Natural killer cell (primary cell): ENCODE data around the gene PCDHGA7. TPM values are rescaled to one million over a fixed set of nuclear protein-coding genes. Genes with fewer than 3 reads are reported as not detected.
"Not testable (repeated sequence)": the region's sequence is repeated elsewhere in the genome, so short reads cannot be mapped to it uniquely, and the experiment has no call there.

Experiments used
- ATAC-seq, 3 donors: fragments of 150-1000 bp in 2 of 3; fragments of 200-7000 bp in 1 of 3; cut with Tn5 transposase; 1 replicate in 1 of 3; 2 replicates in 2 of 3; pipeline ENCODE4 v1.10.0; 2021; ENCODE audit warnings: mild to moderate bottlenecking in 2 of 3, moderate library complexity in 2 of 3
- DNase-seq, 2 donors: peaks; one replicate each; pipeline versions ENCODE4 v3.0.0 to v3.0.0-alpha.2; 2013 to 2021; ENCODE audit warnings: mixed read lengths in 1 of 2
- H3K27ac ChIP-seq: one replicate; pipeline ENCODE4 v1.5.1; 2013; ENCODE audit warnings: mild to moderate bottlenecking, low read length
- H3K27me3 ChIP-seq: one replicate; pipeline ENCODE4 v1.6.1; 2013; ENCODE audit warnings: low read length; ENCODE audit not compliant: control insufficient read depth, insufficient read depth
- H3K36me3 ChIP-seq: one replicate; pipeline ENCODE4 v1.6.1; 2013; ENCODE audit warnings: low read length; ENCODE audit not compliant: control insufficient read depth, insufficient read depth
- H3K4me1 ChIP-seq: one replicate; pipeline ENCODE4 v1.6.1; 2013; ENCODE audit warnings: low read length; ENCODE audit not compliant: control insufficient read depth, insufficient read depth
- H3K4me3 ChIP-seq: one replicate; pipeline ENCODE4 v1.5.1; 2013; ENCODE audit warnings: low read length
- H3K9me3 ChIP-seq: one replicate; pipeline ENCODE4 v1.6.1; 2013; ENCODE audit warnings: low read length; ENCODE audit not compliant: control insufficient read depth, insufficient read depth
- H3K27ac Mint-ChIP-seq, 2 donors: one replicate each; pipeline ENCODE4 v1.8.0; 2022; ENCODE audit warnings: mild to moderate bottlenecking in 2 of 2, mixed read lengths in 2 of 2, moderate library complexity in 1 of 2
- H3K27me3 Mint-ChIP-seq, 2 donors: one replicate each; pipeline ENCODE4 v1.8.0; 2022; ENCODE audit warnings: low read depth in 2 of 2, mixed read lengths in 2 of 2
- H3K36me3 Mint-ChIP-seq: one replicate; pipeline ENCODE4 v1.8.0; 2022; ENCODE audit warnings: mixed read lengths
- H3K4me1 Mint-ChIP-seq, 2 donors: one replicate each; pipeline ENCODE4 v1.8.0; 2022; ENCODE audit warnings: mixed read lengths in 2 of 2
- H3K4me3 Mint-ChIP-seq: one replicate; pipeline ENCODE4 v1.8.0; 2022; ENCODE audit warnings: mild to moderate bottlenecking, moderate library complexity, mixed read lengths
- H3K9me3 Mint-ChIP-seq, 2 donors: one replicate each; pipeline ENCODE4 v1.8.0; 2022; ENCODE audit warnings: mixed read lengths in 2 of 2
- WGBS: methylation state at CpG from one replicate; pipeline ENCODE4 v1.1.7; 2013; ENCODE audit warnings: missing lambda C conversion rate; ENCODE audit not compliant: insufficient coverage; 5-methylcytosine and 5-hydroxymethylcytosine counted together
- intact Hi-C: fragments of 100-400 bp; cut with micrococcal nuclease; formaldehyde crosslinking; loops from one replicate; pipeline ENCODE4 v1.14.2; 2022
- total RNA-seq, 4 donors: library from RNA; stranded (reverse); fragments of 120-200 nt in 1 of 4; gene quantifications; one replicate each; pipeline versions ENCODE4 v1.2.3 to v1.2.4, GENCODE V29; 2013 to 2022
- TF ChIP-seq, protein P1 (sequence below): fragments of 200-600 bp; IDR thresholded peaks from one replicate; pipeline ENCODE4 v1.8.0; 2022; ENCODE audit warnings: antibody characterized with exemption

Gene PCDHGA7
- total RNA-seq, 3 donors from 2014 or later (not counting 1 experiment from before 2014, with no cell fraction given), result 0.26 to 0.68 TPM; not detected in 1

- H3K27ac Mint-ChIP-seq, result no peak within 1 kb of the TSS
- 39% methylated on average over 37 of the region's 38 CpGs for WGBS
- ATAC-seq, result peak in 2 of 3 donors; percentile 47 to 58
- TF ChIP-seq, protein P1, sequence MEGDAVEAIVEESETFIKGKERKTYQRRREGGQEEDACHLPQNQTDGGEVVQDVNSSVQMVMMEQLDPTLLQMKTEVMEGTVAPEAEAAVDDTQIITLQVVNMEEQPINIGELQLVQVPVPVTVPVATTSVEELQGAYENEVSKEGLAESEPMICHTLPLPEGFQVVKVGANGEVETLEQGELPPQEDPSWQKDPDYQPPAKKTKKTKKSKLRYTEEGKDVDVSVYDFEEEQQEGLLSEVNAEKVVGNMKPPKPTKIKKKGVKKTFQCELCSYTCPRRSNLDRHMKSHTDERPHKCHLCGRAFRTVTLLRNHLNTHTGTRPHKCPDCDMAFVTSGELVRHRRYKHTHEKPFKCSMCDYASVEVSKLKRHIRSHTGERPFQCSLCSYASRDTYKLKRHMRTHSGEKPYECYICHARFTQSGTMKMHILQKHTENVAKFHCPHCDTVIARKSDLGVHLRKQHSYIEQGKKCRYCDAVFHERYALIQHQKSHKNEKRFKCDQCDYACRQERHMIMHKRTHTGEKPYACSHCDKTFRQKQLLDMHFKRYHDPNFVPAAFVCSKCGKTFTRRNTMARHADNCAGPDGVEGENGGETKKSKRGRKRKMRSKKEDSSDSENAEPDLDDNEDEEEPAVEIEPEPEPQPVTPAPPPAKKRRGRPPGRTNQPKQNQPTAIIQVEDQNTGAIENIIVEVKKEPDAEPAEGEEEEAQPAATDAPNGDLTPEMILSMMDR, result no peak
- DNase-seq, result no peak
- Histone ChIP-seq H3K4me3 (no peak within 1 kb of the TSS), H3K27me3 (peaks cover 63% of the 10 kb centered on the region), H3K27ac (no peak within 1 kb of the TSS), H3K36me3 (no peaks in the 10 kb centered on the region), H3K4me1 (no peaks in the 10 kb centered on the region), H3K9me3 (peaks cover 39% of the 10 kb centered on the region)
- H3K36me3 Mint-ChIP-seq, result peaks cover 7% of the 10 kb centered on the region
- intact Hi-C loops, result no loop called here
- H3K27me3 Mint-ChIP-seq, result peaks cover 51 to 73% of the 10 kb centered on the region in 2 donors
- H3K4me1 Mint-ChIP-seq, result no peaks in the 10 kb centered on the region
- H3K9me3 Mint-ChIP-seq, result peaks cover 0 to 5% of the 10 kb centered on the region in 2 donors
- peak within 1 kb of the TSS; percentile 71 for H3K4me3 Mint-ChIP-seq
Measured at GRCh38 chr5:141392429-141393198, 10.1 kb downstream of the PCDHGA7 start, which contains the start of gene PCDHGA8. Gene PCDHGA8 (plus strand): TSS chr5:141392633. CDS start chr5:141392814, 181 bp downstream.

DNA sequence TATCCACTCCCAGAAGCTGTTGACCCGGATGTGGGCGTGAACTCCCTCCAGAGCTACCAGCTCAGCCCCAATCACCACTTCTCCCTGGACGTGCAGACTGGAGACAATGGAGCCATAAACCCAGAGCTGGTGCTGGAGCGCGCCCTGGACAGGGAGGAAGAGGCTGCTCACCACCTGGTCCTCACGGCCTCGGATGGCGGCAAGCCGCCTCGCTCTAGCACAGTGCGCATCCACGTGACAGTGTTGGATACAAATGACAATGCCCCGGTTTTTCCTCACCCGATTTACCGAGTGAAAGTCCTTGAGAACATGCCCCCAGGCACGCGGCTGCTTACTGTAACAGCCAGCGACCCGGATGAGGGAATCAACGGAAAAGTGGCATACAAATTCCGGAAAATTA, 10.7 kb downstream of the PCDHGA7 start:
- WGBS, result 41% methylated on average over 21 of the region's 21 CpGs
- H3K27me3 Mint-ChIP-seq, result peaks cover 49 to 71% of the 10 kb centered on the region in 2 donors
- DNase-seq (no peak), ATAC-seq (no peak)
- no peaks in the 10 kb centered on the region for H3K4me1 Mint-ChIP-seq
- H3K36me3 Mint-ChIP-seq, result peaks cover 7% of the 10 kb centered on the region
- Histone ChIP-seq H3K36me3 (no peaks in the 10 kb centered on the region), H3K9me3 (peaks cover 38% of the 10 kb centered on the region), H3K4me3 (no peak overlapping the region), H3K27ac (no peak overlapping the region), H3K27me3 (peaks cover 64% of the 10 kb centered on the region), H3K4me1 (no peaks in the 10 kb centered on the region)
- H3K27ac Mint-ChIP-seq, result no peak overlapping the region
- no peak overlapping the region for H3K4me3 Mint-ChIP-seq
- H3K9me3 Mint-ChIP-seq, result peaks cover 0 to 5% of the 10 kb centered on the region in 2 donors
- TF ChIP-seq, protein P1, result no peak
- intact Hi-C loops, result no loop called here

DNA sequence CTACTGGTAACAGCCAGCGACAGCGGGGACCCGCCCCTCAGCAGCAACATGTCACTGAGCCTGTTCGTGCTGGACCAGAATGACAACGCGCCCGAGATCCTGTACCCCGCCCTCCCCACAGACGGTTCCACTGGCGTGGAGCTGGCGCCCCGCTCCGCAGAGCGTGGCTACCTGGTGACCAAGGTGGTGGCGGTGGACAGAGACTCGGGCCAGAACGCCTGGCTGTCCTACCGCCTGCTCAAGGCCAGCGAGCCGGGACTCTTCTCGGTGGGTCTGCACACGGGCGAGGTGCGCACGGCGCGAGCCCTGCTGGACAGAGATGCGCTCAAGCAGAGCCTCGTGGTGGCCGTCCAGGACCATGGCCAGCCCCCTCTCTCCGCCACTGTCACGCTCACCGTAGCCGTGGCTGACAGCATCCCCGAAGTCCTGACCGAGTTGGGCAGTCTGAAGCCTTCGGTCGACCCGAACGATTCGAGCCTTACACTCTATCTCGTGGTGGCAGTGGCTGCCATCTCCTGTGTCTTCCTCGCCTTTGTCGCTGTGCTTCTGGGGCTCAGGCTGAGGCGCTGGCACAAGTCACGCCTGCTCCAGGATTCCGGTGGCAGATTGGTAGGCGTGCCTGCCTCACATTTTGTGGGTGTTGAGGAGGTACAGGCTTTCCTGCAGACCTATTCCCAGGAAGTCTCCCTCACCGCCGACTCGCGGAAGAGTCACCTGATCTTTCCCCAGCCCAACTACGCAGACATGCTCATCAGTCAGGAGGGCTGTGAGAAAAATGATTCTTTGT, 12.1 kb downstream of the PCDHGA7 start:
- peaks cover 37% of the 10 kb centered on the region for H3K9me3 ChIP-seq
- H3K4me3 ChIP-seq, H3K36me3 ChIP-seq, H3K27ac Mint-ChIP-seq, H3K9me3 Mint-ChIP-seq, H3K4me1 Mint-ChIP-seq, H3K27ac ChIP-seq, intact Hi-C loops, H3K36me3 Mint-ChIP-seq, H3K4me1 ChIP-seq, ATAC-seq, H3K4me3 Mint-ChIP-seq: not testable (repeated sequence)
- peaks cover 49 to 62% of the 10 kb centered on the region in 2 donors for H3K27me3 Mint-ChIP-seq
- 42% methylated on average over 40 of the region's 53 CpGs for WGBS
- peak in 1 of 2 donors; percentile 13 for DNase-seq
- H3K27me3 ChIP-seq, result peaks cover 69% of the 10 kb centered on the region
